Daoy (cell line): Measurements from ENCODE around the gene ATRNL1. TPM values are rescaled to one million over a fixed set of nuclear protein-coding genes. Genes with fewer than 3 reads are reported as not detected.

Experiments
- DNase-seq: peaks from one replicate; pipeline ENCODE4 v3.0.0-alpha.2; 2015; ENCODE audit warnings: low read depth
- total RNA-seq: library from RNA; depleted of rRNA; stranded (reverse); fragments of >200 nt; shearing (Covaris generic); gene quantifications from 2 replicates; pipeline ENCODE4 v1.2.3, GENCODE V29; 2014; rRNA removed

ATRNL1 gene
- total RNA-seq, 1 experiment from 2014 or later = 7.1 TPM

GRCh38 chr10:115981081-115981480 is 887.9 kb downstream of the ATRNL1 start:
- peak; percentile 27 for DNase-seq

- no peak for DNase-seq
These were observed 888.9 kb downstream of the ATRNL1 start for GRCh38 chr10:115982076-115982475.

- no peak for DNase-seq
These were observed 889.4 kb downstream of the ATRNL1 start for GRCh38 chr10:115982526-115982925.

- no peak for DNase-seq
These were observed 892.6 kb downstream of the ATRNL1 start for GRCh38 chr10:115985786-115986185.

GRCh38 chr10:115988380-115988779 is 895.2 kb downstream of the ATRNL1 start:
- no peak for DNase-seq

- no peak for DNase-seq
These were observed 896.5 kb downstream of the ATRNL1 start for GRCh38 chr10:115989621-115990020.

- no peak for DNase-seq
These were observed 899.2 kb downstream of the ATRNL1 start for GRCh38 chr10:115992236-115992986.

GRCh38 chr10:115996031-115996430 is 902.9 kb downstream of the ATRNL1 start:
- no peak for DNase-seq

GRCh38 chr10:115998301-115998700 is 905.1 kb downstream of the ATRNL1 start:
- DNase-seq = no peak

Other genes starting within 250 kb of the ATRNL1 start
- gene TRUB1, start 155.2 kb upstream of the ATRNL1 start, total RNA-seq = 16.0 and 17.5 TPM in 2 replicates